HG03060 (cell line): ENCODE results near the gene PLAC9.

Experiments
- ATAC-seq: cut with Tn5 transposase; IDR thresholded peaks from one replicate; pipeline ENCODE4 v1.9.1; 2021; ENCODE audit warnings: low read depth, moderate number of reproducible peaks; ENCODE audit not compliant: unreplicated experiment

Gene PLAC9

DNA sequence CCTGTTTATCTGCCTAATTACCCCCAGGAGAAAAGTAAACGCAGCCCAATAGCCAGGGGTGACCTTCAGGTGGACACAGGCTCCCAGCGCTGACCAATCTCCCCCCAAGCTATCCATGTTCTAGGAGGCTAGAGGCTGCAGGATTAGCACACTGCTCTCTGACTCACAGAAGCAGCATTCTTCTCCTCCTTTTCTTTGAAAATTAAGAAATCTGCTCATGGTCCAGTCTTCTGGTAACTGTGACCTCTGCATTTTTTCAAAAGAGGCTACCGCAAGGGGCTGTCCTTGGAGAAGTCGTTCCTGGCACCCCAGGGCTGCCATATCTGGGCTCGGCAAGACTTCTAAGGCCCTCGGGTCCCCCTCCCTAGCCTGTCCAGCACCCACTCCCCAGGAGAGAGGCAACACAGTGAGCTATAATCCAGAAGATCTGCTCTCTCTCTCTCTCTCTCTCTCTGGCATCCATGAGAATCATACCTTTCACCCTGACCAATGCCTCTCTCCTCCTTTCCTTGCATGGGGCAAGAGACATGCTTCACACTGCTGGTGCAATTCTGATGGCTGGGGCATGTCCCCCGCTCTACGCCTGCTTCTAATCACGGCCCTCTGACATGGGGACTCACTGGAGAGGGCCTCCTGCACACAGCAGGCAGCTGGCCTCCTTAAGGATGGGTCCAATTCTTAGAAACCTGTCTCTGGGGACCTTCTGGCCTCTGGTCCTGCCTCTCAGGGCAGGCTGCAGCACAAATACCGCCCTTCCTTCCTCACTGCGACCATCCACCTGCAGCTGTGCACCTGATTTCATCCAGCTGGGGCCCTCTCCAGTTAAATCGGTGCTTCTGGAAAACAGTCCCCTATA lies 45.5 kb downstream of the PLAC9 start:
- no peak for ATAC-seq

DNA sequence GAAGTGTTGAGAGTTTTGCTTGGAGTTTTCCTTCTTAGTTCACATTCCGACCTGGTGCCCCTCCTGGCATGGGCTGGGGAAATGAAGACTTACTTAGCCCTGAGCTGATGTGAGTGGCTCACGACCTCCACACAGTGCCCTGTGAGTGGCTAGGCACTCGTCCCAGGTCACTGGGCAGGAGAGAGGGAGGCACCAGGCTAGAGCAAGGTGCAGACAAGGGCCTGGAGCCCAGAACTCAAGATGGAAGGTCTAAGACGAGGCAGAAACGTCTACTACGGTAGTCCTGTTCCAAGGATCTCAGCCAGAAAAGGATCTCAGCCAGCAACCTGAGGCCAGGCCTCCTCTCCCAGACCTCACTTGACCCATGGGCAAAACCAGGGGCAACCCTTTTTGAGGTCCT lies 50.5 kb downstream of the PLAC9 start:
- ATAC-seq, result no peak

DNA sequence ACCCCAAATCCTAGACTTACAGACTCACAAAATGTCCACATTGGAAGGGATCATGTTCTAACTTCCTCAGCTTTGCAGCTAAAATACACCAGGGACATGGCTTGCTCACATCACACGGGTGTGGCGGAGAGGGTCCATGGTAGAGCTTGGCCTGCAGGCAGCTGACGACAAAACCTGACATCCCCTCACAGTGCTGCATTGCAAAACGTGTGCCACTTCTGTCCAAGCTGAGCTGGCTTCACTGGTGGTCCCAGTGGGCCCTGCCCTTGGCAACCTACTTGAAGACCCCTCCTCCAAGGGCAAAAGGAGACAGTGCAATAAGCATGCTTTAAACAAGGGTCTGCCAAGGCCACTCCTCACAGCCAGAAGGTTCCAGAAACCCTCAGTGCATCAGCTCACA lies 50.9 kb downstream of the PLAC9 start:
- ATAC-seq, result no peak

DNA sequence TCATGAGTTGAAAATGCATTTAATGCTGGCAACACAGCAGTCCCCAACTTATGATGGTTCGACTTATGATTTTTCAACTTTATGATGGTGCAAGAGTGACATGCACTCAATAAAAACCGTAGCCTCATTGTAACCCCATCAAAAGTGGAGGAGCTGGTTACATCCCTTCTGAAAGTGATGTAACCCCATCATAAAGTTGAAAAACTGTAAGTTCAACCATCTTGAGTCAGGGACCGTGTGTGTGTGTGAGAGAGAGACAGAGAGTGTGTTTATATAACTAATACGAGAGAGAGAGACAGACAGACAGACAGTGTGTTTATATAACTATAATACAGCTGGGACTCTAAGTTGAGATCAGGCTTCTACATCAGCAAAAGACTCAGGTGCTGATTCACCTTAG lies 51.8 kb downstream of the PLAC9 start:
- no peak for ATAC-seq

DNA sequence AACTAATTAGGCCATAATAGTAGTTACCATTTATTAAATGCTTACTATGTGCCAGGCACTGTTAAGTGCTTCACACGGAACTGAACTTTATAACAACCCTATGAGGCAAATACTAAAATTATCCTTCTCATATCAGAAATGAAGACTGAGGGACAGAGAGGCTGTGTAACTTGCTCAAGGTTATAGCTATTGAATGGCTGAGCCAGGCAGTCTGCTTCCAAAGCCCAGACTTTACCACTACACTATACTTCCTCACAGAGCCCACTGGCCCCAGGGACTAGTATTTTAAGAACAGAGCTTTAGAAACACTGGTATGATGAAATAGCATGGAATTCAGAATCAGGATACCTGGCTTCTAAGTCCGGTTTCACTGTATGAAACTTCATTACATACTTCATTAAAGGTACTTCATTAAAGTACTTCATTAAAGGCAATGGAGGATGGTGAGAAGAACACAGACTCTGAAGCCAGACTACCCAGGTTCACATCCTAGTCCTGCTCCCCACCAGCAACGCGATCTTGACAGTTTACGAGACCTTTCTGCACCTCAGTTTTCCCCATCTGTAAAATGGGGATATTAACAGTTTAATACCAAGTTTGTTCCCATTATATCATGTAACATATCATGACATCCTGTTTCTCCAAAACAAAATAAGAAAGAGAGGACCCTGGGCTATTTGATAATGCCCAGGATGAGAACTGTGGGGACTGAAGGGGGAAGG lies 53.2 kb downstream of the PLAC9 start:
- no peak for ATAC-seq

DNA sequence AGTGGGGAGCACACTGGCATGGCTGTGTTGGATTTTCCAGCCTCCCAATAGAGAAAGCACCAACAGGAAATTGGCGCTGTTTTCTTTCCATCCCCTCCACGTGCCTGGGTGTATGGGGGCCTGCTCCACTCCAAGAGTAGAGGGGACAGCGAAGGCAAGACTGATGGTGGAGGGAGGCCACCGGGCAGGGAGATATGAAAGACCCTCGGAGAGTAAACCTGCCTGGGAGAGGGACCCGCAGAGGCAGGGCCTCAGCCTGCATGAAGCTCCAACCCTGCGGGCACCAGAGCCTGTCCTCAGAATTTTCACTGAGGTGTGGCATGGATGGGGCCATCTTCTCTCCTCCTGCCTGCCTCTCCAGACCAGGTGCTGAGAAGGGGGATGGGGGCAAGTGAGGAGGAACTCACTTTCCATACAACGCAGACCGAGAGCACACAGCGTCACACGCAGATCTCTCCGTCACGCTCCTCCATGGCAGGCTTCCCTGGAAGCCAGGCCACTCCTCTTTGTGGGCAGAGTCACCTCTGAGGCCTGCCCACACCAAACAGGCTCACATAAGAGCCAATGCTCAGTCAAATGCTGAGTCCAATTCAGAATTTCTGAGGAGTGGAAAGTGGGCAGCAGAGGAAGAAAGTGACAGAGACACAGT lies 54.0 kb downstream of the PLAC9 start:
- ATAC-seq, result no peak

DNA sequence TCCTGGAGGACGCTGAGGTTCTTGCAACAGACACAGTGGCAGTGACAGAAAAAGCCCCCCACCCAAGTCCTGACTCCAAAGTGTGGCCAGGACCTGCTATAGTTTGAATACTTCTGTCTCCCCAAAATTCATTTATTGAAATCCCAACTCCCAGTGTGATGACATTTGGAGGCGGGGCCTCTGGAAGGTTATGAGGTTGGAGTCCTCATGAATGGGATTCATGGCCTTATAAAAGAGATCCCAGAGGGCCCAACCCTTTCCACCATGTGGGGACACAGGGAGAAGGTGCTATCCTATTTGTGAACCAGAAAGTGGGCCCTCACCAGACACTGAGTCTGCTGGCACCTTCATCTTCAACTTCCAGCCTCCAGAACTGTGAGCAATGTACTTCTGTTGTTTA lies 54.5 kb downstream of the PLAC9 start:
- ATAC-seq, result no peak

DNA sequence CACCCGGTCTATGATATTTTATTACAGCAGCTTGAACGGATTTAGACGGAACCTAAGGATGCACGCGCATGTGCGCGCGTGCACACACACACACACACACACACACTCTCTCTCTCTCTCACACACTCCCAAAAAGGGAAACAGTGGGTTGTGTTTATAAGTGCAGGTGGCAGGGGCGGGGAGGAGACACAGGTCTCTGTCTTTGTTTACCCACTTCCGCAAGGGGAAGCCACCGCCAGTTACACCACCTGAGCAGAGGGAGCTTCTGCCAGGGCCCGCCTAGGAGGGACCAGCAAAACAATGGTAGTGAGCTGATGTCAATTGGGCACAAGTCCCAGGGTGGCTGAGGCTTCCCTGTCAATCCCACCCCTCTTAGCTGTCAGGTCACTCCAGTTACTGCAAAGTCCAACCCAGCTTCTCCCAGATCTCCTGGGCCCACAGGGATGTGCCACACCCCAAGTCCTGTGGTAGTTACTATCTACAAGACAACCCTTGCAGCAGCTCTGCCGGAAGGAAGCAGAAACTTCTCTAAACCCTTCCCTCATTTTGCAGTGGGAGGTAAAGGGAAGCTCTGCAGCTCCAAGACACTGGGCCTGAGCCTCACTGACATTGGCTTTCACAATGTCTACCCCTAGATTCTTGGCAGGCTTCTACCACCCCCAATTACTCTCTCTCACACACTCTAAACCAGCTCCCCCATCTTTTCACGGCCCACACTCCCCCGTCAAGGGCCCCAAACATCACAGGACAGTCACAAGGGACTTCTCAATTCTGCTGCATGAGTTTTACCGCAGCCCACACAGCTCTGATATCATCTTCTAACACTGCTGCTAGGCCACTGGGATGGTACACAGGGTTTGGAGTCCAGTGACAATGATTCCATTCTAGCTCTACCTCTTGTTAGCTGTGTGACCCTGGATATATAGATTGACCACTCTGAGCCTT lies 55.2 kb downstream of the PLAC9 start:
- ATAC-seq, result peak; percentile 79

DNA sequence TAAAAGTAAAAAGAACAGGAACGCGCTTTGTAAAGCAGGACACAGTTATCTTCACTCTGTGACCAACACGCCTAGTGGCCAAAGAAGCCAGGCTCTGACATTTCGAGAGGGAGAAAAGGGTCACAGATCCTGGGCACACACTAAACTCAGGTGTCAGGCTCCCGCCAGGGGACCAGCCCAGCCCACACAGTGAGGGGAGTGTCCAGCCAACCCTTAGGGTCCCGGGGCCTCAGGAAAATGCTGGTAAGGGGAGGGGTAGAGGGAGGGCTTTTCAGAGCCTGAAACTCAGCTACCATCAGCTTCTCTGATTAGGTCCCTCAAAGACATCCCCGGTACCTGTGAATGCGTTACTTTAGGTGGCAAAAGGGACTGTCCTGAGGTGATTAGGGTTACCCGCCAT lies 56.2 kb downstream of the PLAC9 start:
- ATAC-seq, result no peak

DNA sequence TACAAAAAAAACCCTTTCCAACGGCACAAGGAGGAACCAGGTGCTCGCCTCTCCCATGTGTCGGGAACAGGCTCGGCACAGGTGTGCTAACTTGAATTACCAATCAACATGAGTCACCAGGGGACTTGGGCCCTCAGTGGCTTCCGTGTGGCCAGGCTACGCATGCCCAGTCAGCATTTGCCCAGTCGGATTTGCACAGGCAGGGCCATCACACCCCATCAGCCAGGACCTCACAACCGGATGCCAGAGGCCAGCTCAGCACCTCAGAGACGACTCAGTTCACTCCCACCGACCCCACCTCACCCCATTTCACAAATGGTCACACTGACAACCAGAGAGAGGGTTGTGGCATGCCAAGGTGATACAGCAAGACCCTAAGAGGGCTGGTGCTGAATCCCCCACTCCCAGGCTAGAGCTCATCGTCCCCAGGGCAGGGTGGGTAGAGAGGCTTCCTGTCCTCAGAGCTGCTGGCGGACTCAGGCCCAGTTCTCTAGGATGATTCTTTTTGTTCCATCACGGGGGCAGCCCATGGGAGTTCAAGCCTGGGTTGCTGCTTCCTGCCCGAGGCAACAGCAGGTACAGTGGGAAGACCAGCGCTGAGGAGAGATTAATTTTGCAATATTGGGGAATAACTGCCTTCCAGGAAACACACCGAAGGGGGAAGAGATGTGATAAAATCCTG lies 59.2 kb downstream of the PLAC9 start:
- ATAC-seq, result no peak

DNA sequence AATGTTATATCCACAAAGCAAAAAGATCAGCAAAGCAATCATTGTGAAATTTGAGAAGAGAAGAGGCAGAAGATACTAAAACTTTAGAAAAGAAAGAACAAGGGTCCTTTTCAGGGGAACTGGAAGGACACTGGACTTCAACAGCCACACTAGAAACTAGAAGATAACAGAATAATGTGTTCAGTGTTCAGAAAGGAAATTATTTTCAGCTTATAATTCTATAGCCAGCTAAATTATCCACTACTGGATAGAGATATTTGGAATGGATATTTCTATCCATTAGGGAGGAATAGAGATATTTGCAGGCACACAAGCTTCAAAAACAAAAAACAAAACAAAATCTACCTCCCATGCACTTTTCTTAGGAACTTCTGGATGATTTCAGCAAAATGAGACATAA lies 60.0 kb downstream of the PLAC9 start:
- no peak for ATAC-seq

DNA sequence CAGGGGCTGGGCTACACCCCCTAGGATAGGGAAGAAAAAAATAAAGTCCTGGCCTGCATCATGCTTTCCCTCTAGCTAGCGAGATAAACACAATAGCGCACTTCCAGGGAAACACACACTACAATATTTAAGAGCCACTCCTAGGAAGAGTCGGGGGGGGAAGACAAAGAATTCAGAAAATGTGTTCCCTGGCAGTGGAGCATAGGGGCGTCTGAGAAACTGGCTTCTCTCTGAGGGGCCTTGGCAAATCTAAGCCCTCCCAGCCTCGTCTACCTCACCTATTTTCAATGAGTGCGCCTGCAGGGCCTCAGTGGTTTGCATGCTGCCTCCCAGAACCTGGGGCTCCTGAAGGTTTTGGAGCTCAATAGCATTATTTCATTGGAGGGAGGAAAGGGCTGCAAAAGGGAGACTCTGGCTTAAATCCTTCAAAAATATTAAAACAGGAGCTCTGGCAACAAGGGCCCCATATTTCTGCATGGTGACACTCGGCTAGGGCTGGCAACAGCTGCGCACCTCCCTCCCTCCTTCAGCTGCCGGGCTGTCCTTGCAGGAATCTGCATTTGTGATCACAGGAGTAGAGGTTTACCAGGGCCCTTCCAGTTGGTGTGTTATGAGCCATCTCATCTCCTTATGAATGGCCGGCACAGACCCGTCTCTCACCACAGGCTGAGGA lies 62.0 kb downstream of the PLAC9 start:
- no peak for ATAC-seq
